Uterus (tissue), 4 donors: ENCODE results near the gene KCNA2. TPM values are rescaled to one million over a fixed set of nuclear protein-coding genes. Genes with fewer than 3 reads are reported as not detected.
A peak's percentile ranks its signal among the peaks of the same experiment; 100 is the strongest.

ENCODE experiments used
- DNase-seq, 2 donors: peaks; one replicate each; pipeline ENCODE4 v3.0.0-alpha.2; 2019 to 2020
- H3K27ac ChIP-seq, 2 donors: fragments of 200-600 bp; sonication (generic); 1 replicate in 1 of 2; 2 replicates in 1 of 2; pipeline ENCODE4 v1.5.1; 2016 to 2018
- H3K27me3 ChIP-seq, 2 donors: fragments of 200-600 bp; sonication (generic); one replicate each; pipeline ENCODE4 v1.5.1; 2018 to 2019; ENCODE audit warnings: control low read depth in 1 of 2
- H3K36me3 ChIP-seq, 2 donors: fragments of 200-600 bp; sonication (generic); one replicate each; pipeline ENCODE4 v1.5.1; 2019; ENCODE audit warnings: control low read depth in 1 of 2
- H3K4me1 ChIP-seq, 2 donors: fragments of 200-600 bp; sonication (generic); one replicate each; pipeline ENCODE4 v1.5.1; 2018 to 2019; ENCODE audit warnings: control low read depth in 1 of 2
- H3K4me3 ChIP-seq, 2 donors: fragments of 200-600 bp; sonication (generic); 1 replicate in 1 of 2; 2 replicates in 1 of 2; pipeline ENCODE4 v1.5.1; 2018 to 2019; ENCODE audit warnings: mild to moderate bottlenecking in 1 of 2
- H3K9me3 ChIP-seq, 2 donors: fragments of 200-600 bp; sonication (generic); one replicate each; pipeline ENCODE4 v1.5.1; 2019; ENCODE audit warnings: control low read depth in 1 of 2
- CTCF ChIP-seq, 4 experiments: fragments of 200-600 bp in 2 of 4; fragments of 450-650 bp in 2 of 4; sonication (generic) in 2 of 4; IDR thresholded peaks; one replicate each; pipeline ENCODE4 v1.5.1; 2016 to 2019; ENCODE audit warnings: antibody characterized with exemption in 4 of 4, mild to moderate bottlenecking in 2 of 4, moderate library complexity in 1 of 4
- POLR2A ChIP-seq, 2 donors: fragments of 450-650 bp; IDR thresholded peaks; one replicate each; pipeline ENCODE4 v1.6.1; 2016; ENCODE audit warnings: antibody characterized with exemption in 2 of 2, mild to moderate bottlenecking in 1 of 2, moderate library complexity in 1 of 2
- intact Hi-C: fragments of 100-400 bp; cut with DNase I; formaldehyde crosslinking; loops from one replicate; pipeline ENCODE4 v1.15.1; 2023; ENCODE audit warnings: low total_unique reads
- total RNA-seq, 4 donors: library from RNA; depleted of rRNA in 3 of 4; stranded (reverse); fragments of >200 nt in 3 of 4; gene quantifications; one replicate each; pipeline versions ENCODE4 v1.1.0 to v1.2.4, GENCODE V29; 2014 to 2023
- donor health status: DM: yes; HTN: yes; CAD: no.

Gene KCNA2
- total RNA-seq, 4 donors from 2014 or later = 0.21 to 0.62 TPM; not detected in 2

- Histone ChIP-seq H3K4me1 (peaks cover 0 to 10% of the 10 kb centered on the region in 2 donors), H3K9me3 (no peaks in the 10 kb centered on the region), H3K4me3 (no peak overlapping the region), H3K27ac (peak overlapping the region; percentile 47 to 52), H3K27me3 (no peaks in the 10 kb centered on the region), H3K36me3 (no peaks in the 10 kb centered on the region)
- intact Hi-C loops = no loop called here
- TF ChIP-seq CTCF (IDR thresholded peaks at IDR 0.05) = no peak
- no peak for DNase-seq
These were observed 39.9 kb upstream of the KCNA2 start for GRCh38 chr1:110645821-110646735.

- H3K27me3 ChIP-seq = no peaks in the 10 kb centered on the region
- H3K36me3 ChIP-seq = no peaks in the 10 kb centered on the region
- no peak for TF ChIP-seq CTCF (IDR thresholded peaks at IDR 0.05)
- no peak for TF ChIP-seq POLR2A (IDR thresholded peaks at IDR 0.05)
- peaks cover 0 to 10% of the 10 kb centered on the region in 2 donors for H3K4me1 ChIP-seq
- DNase-seq = no peak
- intact Hi-C loops = no loop called here
- peak overlapping the region; percentile 47 to 52 for H3K27ac ChIP-seq
- H3K4me3 ChIP-seq = no peak overlapping the region
- no peaks in the 10 kb centered on the region for H3K9me3 ChIP-seq
These were observed 39.1 kb upstream of the KCNA2 start for GRCh38 chr1:110645211-110645610.

- no peaks in the 10 kb centered on the region for H3K9me3 ChIP-seq
- H3K4me1 ChIP-seq = peaks cover 0 to 10% of the 10 kb centered on the region in 2 donors
- TF ChIP-seq CTCF (IDR thresholded peaks at IDR 0.05) = no peak
- TF ChIP-seq POLR2A (IDR thresholded peaks at IDR 0.05) = no peak
- H3K27ac ChIP-seq = no peak overlapping the region
- H3K4me3 ChIP-seq = no peak overlapping the region
- DNase-seq = no peak
- H3K27me3 ChIP-seq = no peaks in the 10 kb centered on the region
- intact Hi-C loops = no loop called here
- H3K36me3 ChIP-seq = no peaks in the 10 kb centered on the region
These were observed 37.8 kb upstream of the KCNA2 start for GRCh38 chr1:110643879-110644472.

- no peak overlapping the region for H3K27ac ChIP-seq
- intact Hi-C loops = no loop called here
- H3K9me3 ChIP-seq = no peaks in the 10 kb centered on the region
- peaks cover 0 to 1% of the 10 kb centered on the region in 2 donors for H3K4me1 ChIP-seq
- H3K4me3 ChIP-seq = no peak overlapping the region
- DNase-seq = no peak
- H3K36me3 ChIP-seq = no peaks in the 10 kb centered on the region
- TF ChIP-seq CTCF (IDR thresholded peaks at IDR 0.05) (no peak), POLR2A (IDR thresholded peaks at IDR 0.05) (no peak)
- no peaks in the 10 kb centered on the region for H3K27me3 ChIP-seq
These were observed 33.7 kb upstream of the KCNA2 start for GRCh38 chr1:110639724-110640386.

GRCh38 chr1:110638556-110638955 lies 32.4 kb upstream of the KCNA2 start:
- TF ChIP-seq CTCF (IDR thresholded peaks at IDR 0.05) (no peak), POLR2A (IDR thresholded peaks at IDR 0.05) (no peak)
- intact Hi-C loops = no loop called here
- Histone ChIP-seq H3K27ac (no peak overlapping the region), H3K4me1 (peaks cover 0 to 3% of the 10 kb centered on the region in 2 donors), H3K27me3 (no peaks in the 10 kb centered on the region), H3K9me3 (no peaks in the 10 kb centered on the region), H3K36me3 (no peaks in the 10 kb centered on the region), H3K4me3 (no peak overlapping the region)
- no peak for DNase-seq
